GM18868 (cell line): Measurements from ENCODE around the gene PPP1R12A.
"Not testable (repeated sequence)": the region's sequence is repeated elsewhere in the genome, so short reads cannot be mapped to it uniquely, and the experiment has no call there.

Experiments
- ATAC-seq: cut with Tn5 transposase; IDR thresholded peaks from one replicate; pipeline ENCODE4 v1.9.1; 2021; ENCODE audit warnings: mild to moderate bottlenecking, moderate library complexity; ENCODE audit not compliant: unreplicated experiment

Gene PPP1R12A

DNA sequence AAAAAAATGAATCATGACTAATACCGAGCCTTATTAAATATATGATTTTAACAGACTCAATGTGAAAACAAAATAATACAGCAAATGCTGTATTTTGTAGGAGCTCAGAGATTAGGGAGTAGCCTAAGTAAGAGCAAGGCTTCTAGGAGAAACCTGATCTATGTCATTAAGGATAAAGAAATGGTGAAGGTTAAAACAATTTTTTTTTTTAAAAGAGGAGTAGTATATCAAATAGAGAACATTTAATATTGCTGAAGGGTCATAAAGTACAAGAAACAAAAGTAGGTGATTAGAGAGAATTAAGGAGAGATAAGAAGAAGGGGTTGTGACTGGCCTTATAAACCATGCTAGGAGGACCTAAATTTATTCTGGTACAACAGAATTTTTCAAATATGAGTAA lies 39.1 kb downstream of the PPP1R12A start:
- ATAC-seq: no peak

DNA sequence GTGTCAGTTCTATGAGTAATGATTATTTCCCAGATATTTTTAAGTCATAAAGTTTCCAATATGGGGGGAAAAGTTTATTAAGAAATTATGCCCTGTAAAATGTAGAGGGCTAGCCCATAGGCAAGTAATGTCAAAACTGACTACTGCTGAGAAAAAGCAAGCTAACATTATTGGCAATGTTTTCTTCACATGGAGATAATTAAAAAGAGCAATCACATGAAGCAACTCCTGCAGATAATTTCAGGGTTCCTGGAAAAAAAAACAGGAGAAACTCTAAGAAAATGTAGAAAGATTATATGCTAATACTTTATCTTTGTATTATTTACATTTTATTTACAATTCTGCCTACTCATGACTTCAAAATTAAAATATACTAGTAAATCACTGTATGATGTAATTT lies 39.8 kb downstream of the PPP1R12A start:
- ATAC-seq: no peak

DNA sequence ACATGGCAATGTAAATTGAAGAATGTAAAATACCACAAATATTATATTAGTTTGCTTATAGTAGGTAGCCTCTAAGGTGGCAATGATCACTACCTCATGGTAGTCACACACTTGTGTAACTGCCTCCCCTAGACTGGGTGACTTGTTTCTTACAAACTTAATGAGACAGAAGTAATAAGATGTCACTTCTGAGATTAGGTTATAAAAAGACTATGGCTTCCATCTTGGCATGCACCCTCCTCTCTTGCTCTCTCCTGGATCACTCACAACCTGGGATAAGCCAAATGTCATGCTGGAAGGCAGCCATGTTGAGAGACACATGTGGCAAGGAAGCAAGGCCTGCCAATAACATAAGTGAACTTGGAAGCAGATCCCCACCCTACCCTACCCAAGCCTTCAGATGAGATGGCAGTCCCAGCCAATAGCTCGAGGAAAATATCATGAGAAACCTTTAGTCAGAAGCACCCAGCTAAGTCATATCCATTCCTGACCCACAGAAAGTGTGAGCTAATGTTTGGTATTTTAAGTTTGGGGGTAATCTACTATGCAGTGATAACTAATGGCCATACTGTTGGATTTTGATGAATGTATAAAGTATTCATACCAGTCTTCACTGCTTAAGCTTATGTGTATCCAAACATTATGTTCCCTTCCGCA lies 43.3 kb downstream of the PPP1R12A start:
- no peak for ATAC-seq

DNA sequence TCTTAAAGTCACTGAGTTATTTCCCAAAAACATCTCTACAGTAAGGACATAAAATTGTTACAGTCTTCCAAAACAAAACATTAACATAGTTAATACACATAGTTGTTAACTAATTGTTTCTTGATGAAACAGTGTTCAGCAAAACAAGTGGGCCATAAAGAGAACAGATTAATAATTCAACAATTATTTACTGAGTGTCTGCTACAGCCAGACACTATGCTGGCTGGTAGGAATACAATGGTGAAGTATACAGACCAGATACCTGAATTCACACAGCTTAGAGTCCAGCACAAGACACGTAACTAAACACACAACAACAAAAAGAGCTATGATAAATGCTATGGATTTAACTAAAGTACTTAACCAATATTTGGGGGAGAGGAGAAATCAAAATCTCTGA lies 47.0 kb downstream of the PPP1R12A start:
- no peak for ATAC-seq

DNA sequence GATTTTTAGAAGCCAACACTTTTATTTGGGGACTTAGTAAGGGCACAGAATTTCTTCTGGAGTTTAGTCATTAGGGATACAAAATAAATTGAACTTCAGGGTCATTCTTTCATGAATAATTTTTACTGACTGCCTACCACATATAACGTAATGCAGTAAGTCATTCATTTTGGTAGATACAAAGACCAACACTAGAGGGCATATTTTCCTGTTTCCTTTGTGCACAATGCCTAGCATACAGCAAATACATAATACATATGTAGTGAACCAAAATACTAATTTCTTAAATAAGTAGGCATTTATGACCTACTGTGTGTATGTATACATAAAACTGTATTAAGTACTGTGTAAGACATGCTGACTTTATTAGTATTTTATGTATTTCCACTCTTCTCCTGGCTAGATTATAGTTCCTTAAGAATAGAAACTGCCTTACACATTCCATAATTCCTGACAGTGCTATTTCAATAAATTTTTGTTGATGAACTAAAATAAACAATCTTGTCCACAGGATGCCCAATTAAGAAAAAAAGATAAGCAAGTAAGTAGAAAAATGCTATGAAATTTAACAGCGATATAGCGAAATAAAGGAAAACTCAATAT lies 47.9 kb downstream of the PPP1R12A start:
- ATAC-seq: peak; percentile 69

DNA sequence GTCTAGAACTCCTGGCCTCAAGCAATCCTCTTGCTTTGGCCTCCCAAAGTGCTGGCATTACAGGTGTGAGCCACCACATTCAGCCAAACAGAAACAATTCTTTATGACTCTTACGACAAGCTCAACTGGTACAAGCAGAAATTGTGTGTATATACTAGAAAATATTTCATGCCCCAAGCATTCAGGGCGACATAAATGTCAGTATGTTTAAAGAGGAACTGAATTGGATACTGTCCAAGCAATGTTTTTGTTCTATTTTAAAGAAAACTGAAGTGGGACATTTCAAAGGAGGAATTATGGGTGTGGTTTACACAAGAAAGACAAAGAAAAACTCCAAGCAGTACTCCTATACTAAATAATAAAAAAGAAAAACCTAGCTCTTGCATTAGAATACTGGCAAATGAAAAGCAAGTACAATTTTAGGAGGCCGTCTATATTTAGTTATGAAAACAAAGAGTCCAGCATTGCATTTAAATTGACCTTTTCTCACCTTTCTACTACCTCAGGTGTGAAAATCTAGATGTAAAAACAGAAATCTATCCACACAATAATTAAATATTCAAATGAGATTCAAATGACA lies 48.9 kb downstream of the PPP1R12A start:
- no peak for ATAC-seq

DNA sequence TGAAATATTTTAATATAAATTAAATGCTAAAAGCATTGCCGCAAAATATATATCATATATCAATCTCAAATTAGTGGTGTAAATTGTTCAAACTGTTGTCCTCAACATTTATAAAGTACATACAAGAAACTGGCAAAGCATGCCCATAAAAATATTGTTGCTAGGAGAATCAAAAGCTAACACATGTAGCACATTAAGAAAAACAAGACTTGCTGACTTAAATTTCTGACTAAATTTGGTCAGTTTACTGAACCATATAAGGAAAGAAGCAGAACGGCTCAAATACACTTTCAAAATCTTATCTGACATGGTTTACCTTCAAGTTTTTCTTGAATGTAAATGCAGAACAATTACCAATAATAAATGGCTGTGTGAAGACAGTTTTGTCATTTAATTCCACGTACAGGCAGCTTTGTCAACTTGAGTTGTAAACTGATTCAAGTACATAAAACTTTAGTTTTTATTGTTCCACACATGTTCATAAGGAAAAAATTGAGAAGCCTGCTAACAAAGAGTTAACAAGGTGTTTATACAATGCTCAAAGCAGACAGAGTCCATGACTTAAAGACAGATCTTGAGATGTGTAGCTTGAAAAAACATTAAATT lies 50.4 kb downstream of the PPP1R12A start:
- no peak for ATAC-seq

DNA sequence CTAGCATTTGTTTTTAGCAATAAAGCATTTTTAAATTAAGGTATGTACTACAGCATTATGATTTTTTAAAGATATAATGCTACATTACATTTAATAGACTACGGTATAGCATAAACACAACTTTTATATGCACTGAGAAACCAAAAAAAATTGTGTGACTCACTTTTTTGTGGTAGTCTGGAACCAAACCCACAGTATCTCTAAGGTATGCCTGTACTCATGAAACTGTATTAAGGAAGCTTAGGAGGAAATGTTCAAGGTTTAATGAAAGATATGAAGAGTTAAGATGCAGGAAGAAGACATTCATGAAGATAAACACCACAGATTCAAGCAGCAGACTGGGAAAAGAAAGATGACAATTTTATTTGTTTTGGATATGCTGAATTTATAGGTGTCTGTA lies 51.7 kb downstream of the PPP1R12A start:
- ATAC-seq: no peak

DNA sequence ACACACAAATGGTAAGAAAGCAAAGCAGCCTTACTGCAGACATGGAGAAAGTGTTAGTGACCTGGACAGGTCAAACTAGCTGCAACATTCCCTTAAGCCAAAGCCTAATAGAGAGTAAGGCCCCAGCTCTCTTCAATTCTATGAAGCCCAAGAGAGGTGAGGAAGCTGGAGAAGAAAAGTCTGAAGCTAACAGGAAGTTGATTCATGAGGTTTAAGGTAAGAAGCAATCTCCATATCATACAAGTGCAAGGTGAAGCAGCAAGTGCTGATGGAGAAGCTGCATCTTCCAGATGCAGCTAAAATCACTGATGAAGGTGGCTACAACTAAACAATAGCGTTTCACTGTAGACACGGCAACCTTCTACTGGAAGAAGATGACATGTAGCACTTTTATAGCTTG lies 53.5 kb downstream of the PPP1R12A start:
- ATAC-seq: no peak

DNA sequence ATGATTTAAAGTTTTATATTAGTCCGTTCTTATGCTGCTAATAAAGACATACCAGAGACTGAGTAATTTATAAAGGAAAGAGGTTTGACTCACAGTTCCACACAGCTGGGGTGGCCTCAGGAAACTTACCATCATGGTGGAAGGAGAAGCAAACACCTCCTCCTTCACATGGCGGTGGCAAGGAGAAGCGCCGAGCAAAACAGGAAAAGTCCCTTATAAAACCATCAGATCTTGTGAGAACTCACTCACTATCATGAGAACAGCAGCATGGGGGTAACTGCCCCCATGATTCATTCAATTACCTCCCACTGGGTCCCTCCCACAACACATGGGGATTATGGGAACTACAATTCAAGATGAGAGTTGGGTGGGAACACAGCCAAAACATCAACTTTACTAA lies 56.4 kb downstream of the PPP1R12A start:
- not testable (repeated sequence) for ATAC-seq

DNA sequence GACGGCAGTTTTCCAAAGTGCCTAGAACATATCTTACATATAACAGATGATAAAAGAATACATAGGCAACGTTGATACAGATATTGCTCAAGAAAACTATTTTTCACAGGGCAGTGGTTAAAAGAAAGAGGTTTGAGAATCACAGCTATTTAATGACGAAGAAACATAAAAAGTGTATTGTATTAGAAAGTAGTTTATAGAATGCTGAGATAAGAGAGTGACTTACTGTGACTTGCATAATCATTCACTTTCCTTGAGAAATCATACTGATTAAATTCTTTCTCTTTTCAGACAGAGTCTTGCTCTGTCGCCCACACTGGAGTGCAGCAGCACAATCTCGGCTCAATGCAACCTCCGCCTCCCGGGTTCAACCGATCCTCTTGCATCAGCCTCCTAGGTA lies 57.7 kb downstream of the PPP1R12A start:
- ATAC-seq: no peak

DNA sequence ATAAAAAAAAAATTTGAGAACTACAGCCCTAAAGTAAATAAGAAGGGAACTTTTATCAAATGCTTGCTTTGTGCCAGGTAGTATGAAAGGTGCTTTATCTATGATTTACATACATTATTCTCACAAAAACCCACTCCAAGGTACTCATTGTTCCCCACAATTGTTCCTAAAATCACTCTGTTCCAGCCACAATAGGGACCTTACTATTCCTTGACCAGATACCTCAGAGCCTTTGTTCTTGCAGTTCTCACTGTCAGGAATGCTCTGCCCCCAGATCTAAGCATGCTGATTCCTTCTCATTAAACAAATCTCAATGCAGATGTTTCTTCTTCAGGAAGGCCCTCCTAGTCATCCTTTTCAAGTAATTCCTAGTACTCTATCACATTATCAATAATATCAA lies 60.2 kb downstream of the PPP1R12A start:
- ATAC-seq: no peak

DNA sequence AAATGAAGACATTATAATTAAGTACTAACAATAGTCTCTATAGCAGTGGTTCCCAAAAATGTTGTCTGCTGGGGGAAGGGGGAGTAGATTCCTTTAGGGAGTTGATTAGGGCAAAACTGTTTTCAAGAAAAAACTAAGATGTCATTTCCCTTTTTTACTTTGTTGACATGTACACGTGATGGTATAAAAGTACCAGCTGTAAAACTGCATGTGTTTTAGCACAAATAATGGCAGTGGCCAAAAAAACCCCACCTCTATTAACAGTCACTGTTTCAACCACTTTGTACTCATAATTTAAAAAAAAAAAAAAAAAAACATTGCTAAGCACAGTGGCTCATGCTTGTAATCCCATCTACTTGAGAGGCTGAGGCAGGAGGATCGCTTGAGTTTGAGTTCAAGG lies 61.7 kb downstream of the PPP1R12A start:
- peak; percentile 90 for ATAC-seq

DNA sequence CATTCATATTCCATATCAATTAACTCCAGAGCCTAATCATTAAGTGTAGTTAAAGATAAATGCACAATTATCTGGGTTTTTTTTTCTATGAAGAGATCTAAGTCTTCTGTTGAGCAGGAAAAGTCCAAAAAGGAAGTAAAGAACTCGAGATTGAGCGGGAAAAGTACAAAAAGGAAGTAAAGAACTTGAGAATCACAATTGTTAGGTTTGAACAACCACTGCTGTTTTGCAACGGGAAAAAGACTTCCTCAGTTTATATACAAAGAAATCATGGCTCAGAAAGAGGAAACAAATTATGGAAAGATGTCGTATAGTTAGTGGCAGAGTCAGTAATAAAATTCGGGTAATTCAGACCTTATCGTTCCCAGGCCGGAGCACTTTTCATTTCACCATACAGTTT lies 63.3 kb downstream of the PPP1R12A start:
- no peak for ATAC-seq

DNA sequence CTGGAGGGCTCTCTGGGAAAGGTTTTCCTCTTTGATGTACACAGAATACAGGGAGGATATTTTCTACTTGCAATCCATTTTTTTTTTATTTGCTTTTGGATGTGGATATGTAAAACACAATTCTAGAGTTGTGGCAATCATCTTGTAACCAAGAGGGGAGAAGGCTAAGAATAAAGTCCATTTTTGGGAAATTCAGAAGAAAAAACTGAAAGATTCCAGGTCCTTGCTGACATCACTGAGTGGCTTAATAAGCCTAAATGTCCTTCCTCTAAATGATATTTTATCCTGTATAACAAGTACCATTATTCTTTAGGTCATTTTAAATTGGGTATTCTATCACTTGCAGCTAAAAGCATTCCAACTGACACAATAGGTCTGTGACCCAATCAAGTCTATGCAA lies 64.0 kb downstream of the PPP1R12A start:
- no peak for ATAC-seq

DNA sequence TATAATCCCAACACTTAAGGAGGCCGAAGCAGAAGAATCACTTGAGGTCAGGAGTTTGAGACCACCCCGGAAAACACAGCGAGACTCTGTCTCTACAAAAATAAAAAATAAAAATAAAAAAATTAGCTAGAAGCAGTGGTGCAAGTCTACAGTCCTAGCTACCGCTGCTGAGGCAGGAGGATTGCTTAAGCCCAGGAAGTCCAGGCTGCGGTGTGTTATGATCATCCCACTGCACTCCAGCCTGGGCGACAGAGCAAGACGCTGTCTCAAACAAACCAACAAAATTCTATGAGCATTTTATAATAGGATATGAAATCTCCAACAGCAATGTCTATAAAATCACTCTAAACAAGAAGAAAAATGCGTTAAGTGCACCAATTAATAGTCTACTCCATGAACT lies 75.3 kb downstream of the PPP1R12A start:
- no peak for ATAC-seq

DNA sequence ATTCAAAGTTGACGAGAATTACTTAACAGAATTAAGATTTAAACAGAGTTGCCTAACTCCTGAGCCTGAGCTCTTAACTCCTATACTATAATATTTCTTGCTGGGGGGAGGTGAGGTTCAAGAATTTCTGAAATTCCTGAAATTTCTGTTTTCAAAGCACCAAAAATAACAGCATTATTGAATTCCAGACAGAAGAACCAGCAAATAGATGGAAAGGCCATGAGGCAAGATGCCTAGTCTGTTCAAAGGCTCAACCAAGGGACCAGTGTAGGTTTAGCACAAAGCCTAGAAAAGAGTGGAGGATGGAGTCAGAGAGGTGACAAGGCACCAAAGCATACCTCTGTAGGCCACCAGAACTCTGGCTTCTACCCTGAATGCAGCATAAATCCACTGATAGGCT lies 76.4 kb downstream of the PPP1R12A start:
- no peak for ATAC-seq

DNA sequence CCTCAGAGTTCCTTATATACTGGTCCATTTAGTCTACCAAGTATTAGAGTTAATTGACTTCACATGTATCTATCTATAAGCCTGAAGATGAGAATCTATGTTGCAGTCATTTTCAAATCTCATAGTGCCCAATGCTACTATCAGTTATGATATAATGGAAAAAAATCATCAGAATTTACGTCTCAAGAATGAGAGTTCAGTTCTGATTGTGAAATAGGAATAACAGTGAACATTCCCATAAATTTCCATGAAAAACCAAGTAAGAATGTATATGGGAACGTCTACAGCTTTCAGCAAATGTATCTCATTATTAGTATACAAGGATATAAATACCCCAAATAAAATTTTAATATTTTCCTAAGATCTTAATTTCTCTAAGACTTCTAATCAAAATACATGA lies 77.2 kb downstream of the PPP1R12A start:
- ATAC-seq: no peak

DNA sequence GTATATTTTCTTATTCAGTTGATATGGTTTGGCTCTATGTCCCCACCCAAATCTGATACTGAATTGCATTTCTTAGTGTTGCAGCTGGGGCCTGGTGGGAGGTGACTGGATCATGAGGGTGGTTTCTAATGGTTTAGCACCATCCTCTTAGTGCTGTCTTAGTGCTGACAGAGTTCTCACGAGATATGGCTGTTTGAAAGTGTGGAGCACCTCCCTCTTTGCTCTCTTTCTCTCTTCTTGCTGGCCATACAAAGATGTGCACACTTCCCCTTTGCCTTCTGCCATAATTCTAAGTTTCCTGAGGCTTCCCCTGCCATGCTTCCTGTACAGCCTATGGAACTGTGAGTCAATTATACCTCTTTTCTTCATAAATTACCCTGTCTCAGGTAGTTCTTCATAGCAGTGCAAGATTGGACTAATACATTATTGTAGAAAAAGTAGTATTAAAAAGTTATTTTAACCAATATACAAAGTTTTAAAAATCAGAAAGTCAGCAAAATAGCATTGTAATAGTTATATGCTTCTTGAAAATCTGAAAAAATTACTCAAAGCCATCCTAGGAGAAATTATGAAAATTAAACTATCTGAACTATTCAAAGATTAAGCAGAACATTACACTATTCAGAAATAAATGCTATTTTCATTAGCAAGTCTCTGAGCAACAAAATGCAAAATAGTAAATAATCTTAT lies 84.1 kb downstream of the PPP1R12A start:
- no peak for ATAC-seq

DNA sequence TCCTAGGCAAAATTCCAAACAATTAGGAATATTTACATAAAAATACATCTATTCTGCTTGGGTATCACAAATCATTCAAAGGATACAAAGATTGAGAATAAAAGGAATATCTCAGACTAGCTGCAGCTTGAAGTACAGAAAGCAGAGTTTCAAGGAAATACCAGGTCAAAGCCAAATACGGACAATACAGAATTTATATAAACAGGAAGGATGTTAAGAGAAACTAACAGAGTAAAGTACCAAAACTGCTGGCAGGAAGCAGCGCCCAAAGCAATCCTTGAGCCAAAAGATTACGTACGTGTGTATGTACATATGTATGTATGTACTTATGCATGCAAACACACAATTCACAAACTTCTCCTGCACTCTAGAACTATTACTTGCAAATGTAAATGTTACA lies 86.6 kb downstream of the PPP1R12A start:
- no peak for ATAC-seq

DNA sequence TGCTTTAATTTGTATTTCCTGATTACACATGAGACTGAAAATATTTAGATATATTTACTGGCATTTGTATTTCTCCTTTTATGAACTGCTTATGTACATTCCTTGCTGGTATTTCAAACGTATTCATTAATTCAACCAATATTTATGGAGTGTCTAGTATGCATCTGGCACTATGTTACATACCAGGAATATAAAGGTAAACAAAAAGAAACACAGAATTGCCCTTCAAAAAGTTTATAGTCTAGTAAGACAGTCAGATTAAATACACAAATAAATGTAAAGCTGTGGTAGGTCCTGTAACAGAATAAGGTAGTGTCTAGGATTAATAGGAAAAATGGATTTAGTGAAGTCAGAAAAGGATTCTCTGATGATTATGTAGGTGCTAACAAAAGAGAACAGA lies 87.5 kb downstream of the PPP1R12A start:
- ATAC-seq: no peak

DNA sequence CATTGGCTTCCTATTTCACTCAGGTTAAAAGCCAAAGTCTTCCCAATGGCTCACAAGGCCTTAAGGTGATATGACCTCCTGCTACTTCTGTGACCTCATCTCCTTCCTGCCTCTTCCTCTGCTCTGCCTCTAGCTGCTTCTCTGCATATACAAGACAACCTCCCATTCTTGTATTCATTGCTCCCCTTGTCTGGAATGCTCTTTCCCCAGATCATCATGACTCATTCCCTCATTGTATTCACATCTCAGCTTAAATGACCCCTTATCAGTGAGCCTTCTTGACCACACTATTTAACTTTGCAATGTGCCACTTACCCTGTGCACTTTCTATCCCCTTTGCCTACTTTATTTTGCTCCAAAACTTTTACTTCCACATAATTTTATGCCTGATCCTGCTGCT lies 90.2 kb downstream of the PPP1R12A start:
- no peak for ATAC-seq
